Endometrial microvascular endothelial cells (primary cell): ENCODE measurements around the gene THRB. TPM values are rescaled to one million over a fixed set of nuclear protein-coding genes. Genes with fewer than 3 reads are reported as not detected.

Source experiments
- in situ Hi-C: cut with HindIII; loops from 2 replicates; pipeline ENCODE4 v1.10.0; 2017; ENCODE audit warnings: low sequenced_read_pairs, low pct_unique_long_range_greater_than_20kb; ENCODE audit errors: inconsistent ontology term
- total RNA-seq: library from RNA; depleted of rRNA; stranded (reverse); fragments of >200 nt; gene quantifications from one replicate; pipeline ENCODE4 v1.2.3, GENCODE V29; 2015; ENCODE audit errors: inconsistent ontology term

The THRB gene
- total RNA-seq, 1 donor from 2014 or later, result 7.1 TPM

- in situ Hi-C loops, result no loop called here
Measured at GRCh38 chr3:24270204-24270691, 224.4 kb downstream of the THRB start.

GRCh38 chr3:24264748-24265158, 229.9 kb downstream of the THRB start:
- in situ Hi-C loops, result no loop called here

- in situ Hi-C loops, result no loop called here
Measured at GRCh38 chr3:24264011-24264410, 230.6 kb downstream of the THRB start.

GRCh38 chr3:24263069-24263668, 231.5 kb downstream of the THRB start:
- in situ Hi-C loops, result no loop called here

GRCh38 chr3:24261521-24261920, 233.1 kb downstream of the THRB start:
- in situ Hi-C loops, result no loop called here

- in situ Hi-C loops, result no loop called here
Measured at GRCh38 chr3:24259901-24260512, 234.6 kb downstream of the THRB start.

- in situ Hi-C loops, result no loop called here
Measured at GRCh38 chr3:24258727-24259600, 235.7 kb downstream of the THRB start.

- in situ Hi-C loops, result no loop called here
Measured at GRCh38 chr3:24258260-24258659, 236.4 kb downstream of the THRB start.

- in situ Hi-C loops, result no loop called here
Measured at GRCh38 chr3:24255414-24255813, 239.2 kb downstream of the THRB start.

GRCh38 chr3:24254649-24255048, 240.0 kb downstream of the THRB start:
- in situ Hi-C loops, result no loop called here

- in situ Hi-C loops, result no loop called here
Measured at GRCh38 chr3:24253336-24253735, 241.3 kb downstream of the THRB start.

GRCh38 chr3:24249523-24249922, 245.1 kb downstream of the THRB start:
- in situ Hi-C loops, result no loop called here

GRCh38 chr3:24245056-24245455, 249.6 kb downstream of the THRB start:
- in situ Hi-C loops, result no loop called here

- in situ Hi-C loops, result no loop called here
Measured at GRCh38 chr3:24244491-24244890, 250.2 kb downstream of the THRB start.

GRCh38 chr3:24242012-24242698, 252.5 kb downstream of the THRB start:
- in situ Hi-C loops, result no loop called here

- in situ Hi-C loops, result no loop called here
Measured at GRCh38 chr3:24240306-24240705, 254.3 kb downstream of the THRB start.

- in situ Hi-C loops, result no loop called here
Measured at GRCh38 chr3:24237971-24238706, 256.5 kb downstream of the THRB start.

GRCh38 chr3:24235121-24235520, 259.5 kb downstream of the THRB start:
- in situ Hi-C loops, result no loop called here

GRCh38 chr3:24232784-24233183, 261.9 kb downstream of the THRB start:
- in situ Hi-C loops, result no loop called here
